K562 (cell line): ENCODE measurements around the gene ALG14. TPM values are rescaled to one million over a fixed set of nuclear protein-coding genes. Genes with fewer than 3 reads are reported as not detected.

Experiments
- ATAC-seq: fragments of 200-7000 bp; cut with Tn5 transposase; 3 replicates; pipeline ENCODE4 v1.9.1; 2020; ENCODE audit warnings: moderate library complexity
- BruUV-seq: library from RNA; stranded (reverse); fragments of 400-500 nt; replicated peaks from 2 replicates; lab custom pipeline; 2021; lab: Mats Ljungman, UMichigan
- CTCF ChIA-PET: fragments of 300-600 bp; formaldehyde crosslinking; extraction: SDS; loops from one replicate; lab custom pipeline; 2021; ENCODE audit warnings: low intra/inter-chr PET ratio; lab: Yijun Ruan, JAX
- POLR2A ChIA-PET: fragments of 300-600, 350-650 bp; sonication (Branson Sonifier 250); formaldehyde crosslinking; extraction: SDS; loops from one replicate; lab custom pipeline; 2021; ENCODE audit warnings: antibody characterized with exemption, inconsistent platforms; lab: Yijun Ruan, JAX
- DNase-seq, 4 experiments: peaks; one replicate each; pipeline versions ENCODE4 v3.0.0 to v3.0.0-alpha.2; 2011 to 2018; ENCODE audit warnings: low spot score in 3 of 4, mixed read lengths in 3 of 4; ENCODE audit errors: extremely low read depth in 1 of 4
- FAIRE-seq: peaks from 2 replicates; lab custom pipeline; 2011; peaks lifted over from hg19 to GRCh38; lab: Jason Lieb, UNC
- H2AFZ ChIP-seq: 2 replicates; pipeline ENCODE4 v1.6.0; 2011; ENCODE audit warnings: low read depth, low read length, control low read depth, inconsistent platforms
- H3K27ac ChIP-seq: fragments of 200-600 bp; 3 replicates; pipeline ENCODE4 v1.8.0; 2011; ENCODE audit warnings: low read depth, mild to moderate bottlenecking, control low read depth, inconsistent platforms, low read length, moderate library complexity, mixed read lengths; ENCODE audit errors: extremely low read depth
- H3K27me3 ChIP-seq, 2 experiments: fragments of 300-600 bp in 1 of 2; 2 replicates in 1 of 2; 3 replicates in 1 of 2; pipeline versions ENCODE4 v1.6.0 to v1.8.0; 2011; ENCODE audit warnings: inconsistent platforms in 2 of 2, low read length in 2 of 2, mild to moderate bottlenecking in 1 of 2, mixed read lengths in 1 of 2, moderate library complexity in 1 of 2; ENCODE audit not compliant: control insufficient read depth in 2 of 2, insufficient read depth in 2 of 2
- H3K36me3 ChIP-seq: fragments of 300-600 bp; 3 replicates; pipeline ENCODE4 v1.8.0; 2011; ENCODE audit warnings: mild to moderate bottlenecking, low read length, inconsistent platforms; ENCODE audit not compliant: control insufficient read depth, insufficient read depth
- H3K4me1 ChIP-seq, 2 experiments: fragments of 200-600 bp in 1 of 2; replicated peaks in 1 of 2; 2 replicates in 1 of 2; 3 replicates in 1 of 2; pipeline versions ENCODE4 v1.5.1 to v1.8.0; 2011; ENCODE audit warnings: inconsistent platforms in 2 of 2, low read length in 2 of 2, mild to moderate bottlenecking in 1 of 2, mixed read lengths in 1 of 2, moderate library complexity in 1 of 2; ENCODE audit not compliant: control insufficient read depth in 2 of 2, insufficient read depth in 2 of 2
- H3K4me2 ChIP-seq: 2 replicates; pipeline ENCODE4 v1.6.1; 2011; ENCODE audit warnings: low read length, control low read depth, inconsistent platforms, mixed read lengths; ENCODE audit not compliant: insufficient read depth
- H3K4me3 ChIP-seq: fragments of 200-600 bp; sonication (generic), shearing (Covaris generic); 2 replicates; pipeline ENCODE4 v1.5.1; 2016; ENCODE audit warnings: control low read depth, inconsistent platforms
- H3K79me2 ChIP-seq: fragments of 200-600 bp; 3 replicates; pipeline ENCODE4 v1.8.0; 2011; ENCODE audit warnings: low read length, inconsistent platforms; ENCODE audit not compliant: control insufficient read depth, insufficient read depth
- H3K9ac ChIP-seq, 2 experiments: 2 replicates each; pipeline versions ENCODE4 v1.6.0 to v1.6.1; 2011; ENCODE audit warnings: low read depth in 2 of 2, low read length in 2 of 2, control low read depth in 1 of 2, inconsistent platforms in 1 of 2, mild to moderate bottlenecking in 1 of 2, mixed read lengths in 1 of 2; ENCODE audit not compliant: insufficient read depth in 1 of 2
- H3K9me1 ChIP-seq: one replicate; pipeline ENCODE4 v1.6.0; 2011; ENCODE audit warnings: inconsistent platforms, mild to moderate bottlenecking, low read length, moderate library complexity; ENCODE audit not compliant: control insufficient read depth, insufficient read depth
- H3K9me3 ChIP-seq: replicated peaks from 2 replicates; pipeline ENCODE4 v1.5.1; 2011; ENCODE audit warnings: low read depth, low read length, inconsistent platforms; ENCODE audit not compliant: control insufficient read depth, insufficient read depth
- H4K20me1 ChIP-seq: replicated peaks from 2 replicates; pipeline ENCODE4 v1.6.1; 2011; ENCODE audit warnings: low read length, inconsistent platforms, mixed read lengths; ENCODE audit not compliant: control insufficient read depth, insufficient read depth
- CBX2 ChIP-seq: fragments of 200-600 bp; sonication (generic); IDR thresholded peaks from one replicate; pipeline ENCODE4 v1.6.1; 2012; ENCODE audit warnings: mild to moderate bottlenecking, low read length, inconsistent platforms; ENCODE audit not compliant: insufficient read depth, poor library complexity, severe bottlenecking
- CSDE1 ChIP-seq, 2 experiments: fragments of 450-650 bp; IDR thresholded peaks; 2 replicates each; pipeline ENCODE4 v1.6.1; 2016; ENCODE audit warnings: mild to moderate bottlenecking in 1 of 2
- HMBOX1 ChIP-seq: sonication (generic); IDR thresholded peaks from 2 replicates; pipeline ENCODE4 v1.6.1; 2016
- HMG20A ChIP-seq: fragments of 450-650 bp; formaldehyde crosslinking; conservative IDR thresholded peaks from 2 replicates; pipeline ENCODE4 v1.4.0; 2020; ENCODE audit warnings: mild to moderate bottlenecking, mixed read lengths
- KLF16 ChIP-seq: IDR thresholded peaks from 2 replicates; pipeline ENCODE4 v1.6.1; 2016; ENCODE audit warnings: antibody characterized with exemption
- MXI1 ChIP-seq: IDR thresholded peaks from 2 replicates; pipeline ENCODE4 v1.6.1; 2011; ENCODE audit warnings: low read depth, mild to moderate bottlenecking, improper control_type of control experiment, low read length
- NFXL1 ChIP-seq: fragments of 450-650 bp; formaldehyde crosslinking; IDR thresholded peaks from 2 replicates; pipeline ENCODE4 v1.4.0; 2021; ENCODE audit warnings: mild to moderate bottlenecking
- NR1H2 ChIP-seq: sonication (generic); formaldehyde crosslinking; IDR thresholded peaks from 2 replicates; pipeline ENCODE4 v1.4.0; 2020; ENCODE audit warnings: mild to moderate bottlenecking, missing genetic modification reagents
- POLR3G ChIP-seq: IDR thresholded peaks from 2 replicates; pipeline ENCODE4 v1.6.1; 2011; ENCODE audit not compliant: insufficient read length, insufficient replicate concordance; ENCODE audit errors: extremely low read depth
- SNIP1 ChIP-seq: fragments of 450-650 bp; IDR thresholded peaks from 2 replicates; pipeline ENCODE4 v1.7.1; 2017; ENCODE audit warnings: low read depth, mild to moderate bottlenecking
- SP1 ChIP-seq: sonication (generic); formaldehyde crosslinking; IDR thresholded peaks from 2 replicates; pipeline ENCODE4 v1.8.1; 2022; ENCODE audit warnings: mild to moderate bottlenecking, missing genetic modification reagents
- TEAD1 ChIP-seq, 2 experiments: fragments of 450-650 bp in 1 of 2; sonication (generic) in 1 of 2; formaldehyde crosslinking; IDR thresholded peaks; 2 replicates each; pipeline versions ENCODE4 v1.4.0 to v1.8.0; 2020 to 2022; ENCODE audit warnings: mild to moderate bottlenecking in 2 of 2, missing genetic modification reagents in 1 of 2
- ZNF695 ChIP-seq: fragments of 450-650 bp; formaldehyde crosslinking; IDR thresholded peaks from 2 replicates; pipeline ENCODE4 v1.4.0; 2020; ENCODE audit warnings: mild to moderate bottlenecking, moderate library complexity
- WGBS: fragments of 100-300 bp; shearing (Covaris generic); methylation state at CpG from one replicate; pipeline ENCODE4 v1.1.6; 2016; ENCODE audit warnings: low coverage, mixed read lengths; ENCODE audit not compliant: insufficient coverage; ENCODE audit errors: missing lambda C conversion rate; 5-methylcytosine and 5-hydroxymethylcytosine counted together
- in situ Hi-C: fragments of 300-500 bp; cut with MboI; formaldehyde crosslinking; loops from 4 replicates; pipeline ENCODE4 v1.15.0; 2018; ENCODE audit warnings: inconsistent platforms, mixed read lengths
- intact Hi-C: fragments of 100-400 bp; cut with micrococcal nuclease; formaldehyde crosslinking; loops from 2 replicates; pipeline ENCODE4 v1.14.2; 2022
- polyA plus RNA-seq, 8 experiments: library from polyadenylated mRNA; depleted of rRNA in 4 of 8; stranded (reverse) in 5 of 8; unstranded in 3 of 8; fragments of >200 nt; fragmentation: Nextera tagmentation in 2 of 8; fragmentation: Illumina TruSeq in 1 of 8; extraction: Ambion mirVana in 2 of 8; extraction: Trizol in 1 of 8; gene quantifications; 2 replicates each; pipeline versions ENCODE4 v1.2.1 to v1.2.3, GENCODE V29; 2011 to 2014; ENCODE audit warnings: inconsistent platforms in 1 of 8, missing spikeins in 1 of 8
- total RNA-seq, 7 experiments: library from RNA; depleted of rRNA in 6 of 7; stranded (reverse); fragments of >200 nt in 6 of 7; fragmentation: Illumina TruSeq in 2 of 7; extraction: Trizol in 2 of 7; gene quantifications; 2 replicates each; pipeline versions ENCODE4 v1.2.1 to v1.2.3, GENCODE V29; 2011 to 2021; ENCODE audit warnings: low replicate concordance in 1 of 7

ALG14 gene
- total and polyA plus RNA-seq, 9 of the 15 experiments (the other 6 are each of a cell fraction or from before 2014, with no cell fraction given): 2.8 to 16.2 (median 4.9) TPM

DNA sequence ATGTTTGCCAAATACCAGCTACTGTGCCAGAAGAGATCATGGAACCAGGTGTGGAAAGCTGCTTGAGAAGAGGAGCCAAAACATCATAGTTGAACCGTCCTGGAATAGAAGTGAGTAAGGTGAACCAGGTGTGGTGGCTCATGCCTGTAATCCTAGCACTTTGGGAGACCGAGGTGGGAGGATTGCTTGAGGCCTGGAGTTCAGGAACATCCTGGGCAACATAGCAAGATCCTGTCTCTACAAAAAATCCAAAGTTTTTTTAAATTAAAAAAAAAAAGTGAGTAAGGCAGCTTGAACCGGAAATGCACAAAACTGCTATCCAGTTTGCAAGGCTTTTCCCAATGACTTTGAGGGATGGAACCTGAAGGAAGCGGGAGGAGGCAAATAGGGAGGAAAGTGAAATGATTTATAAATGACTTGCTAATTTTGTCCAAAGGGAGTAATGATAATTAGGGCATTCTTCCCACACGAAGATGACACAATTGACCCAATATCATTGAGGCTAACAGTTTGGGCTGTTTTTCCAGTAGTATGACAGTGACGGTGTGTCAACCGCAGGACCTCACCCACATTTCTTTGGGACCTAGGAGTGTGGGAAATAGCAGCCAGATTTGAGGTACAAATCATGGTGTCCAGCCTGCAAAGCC, 144.3 kb downstream of the ALG14 start:
- H3K36me3 ChIP-seq: no peaks in the 10 kb centered on the region
- no peak overlapping the region for H3K27ac ChIP-seq
- H4K20me1 ChIP-seq: no peaks in the 10 kb centered on the region
- WGBS: 10% methylated on average over 7 of the region's 7 CpGs
- in situ Hi-C loops: no loop called here
- POLR2A ChIA-PET: no interaction called here
- H3K9me3 ChIP-seq: no peaks in the 10 kb centered on the region
- intact Hi-C loops: no loop called here
- H3K4me1 ChIP-seq: peaks cover 0 to 15% of the 10 kb centered on the region in 2 experiments; a peak in 2 of 5 replicates
- H3K9me1 ChIP-seq: no peaks in the 10 kb centered on the region
- no peaks in the 10 kb centered on the region for H3K79me2 ChIP-seq
- CTCF ChIA-PET: no interaction called here
- H2AFZ ChIP-seq: no peak overlapping the region
- H3K4me3 ChIP-seq: no peak overlapping the region
- no peak overlapping the region for H3K9ac ChIP-seq
- no peak overlapping the region for H3K4me2 ChIP-seq
- TF ChIP-seq HMG20A (CRISPR knock-in tag) (no peak), HMBOX1 (no peak), SNIP1 (no peak), POLR3G (no peak), SP1 (no peak), CBX2 (no peak), TEAD1 (CRISPR knock-in tag; IDR thresholded peaks at IDR 0.05) (no peak), ZNF695 (CRISPR knock-in tag) (no peak), MXI1 (no peak), NFXL1 (no peak), NR1H2 (CRISPR knock-in tag) (no peak), KLF16 (no peak), CSDE1 (IDR thresholded peaks at IDR 0.05) (no peak)
- ATAC-seq: no peak
- no TSS peak for BruUV-seq
- H3K27me3 ChIP-seq: peaks cover 16 to 34% of the 10 kb centered on the region in 2 experiments; a peak in 3 of 5 replicates
- no peak for DNase-seq
- no peak for FAIRE-seq
